Parathyroid adenoma (tissue), 2 donors: ENCODE measurements around the gene BID.

Experiments used
- H2AFZ ChIP-seq: fragments of 300-600 bp; sonication (generic); one replicate; pipeline ENCODE4 v1.7.0; 2017; ENCODE audit warnings: antibody characterized with exemption, mild to moderate bottlenecking
- H3K27ac ChIP-seq: fragments of 300-600 bp; sonication (generic); one replicate; pipeline ENCODE4 v1.7.0; 2017
- H3K27me3 ChIP-seq: fragments of 300-600 bp; sonication (generic); one replicate; pipeline ENCODE4 v1.7.0; 2017; ENCODE audit warnings: low read length; ENCODE audit not compliant: control insufficient read depth, insufficient read depth
- H3K36me3 ChIP-seq: fragments of 300-600 bp; sonication (generic); one replicate; pipeline ENCODE4 v1.7.0; 2017; ENCODE audit warnings: low read length; ENCODE audit not compliant: control insufficient read depth, insufficient read depth
- H3K4me1 ChIP-seq: fragments of 300-600 bp; sonication (generic); one replicate; pipeline ENCODE4 v1.7.0; 2017; ENCODE audit warnings: control low read depth
- H3K4me2 ChIP-seq: fragments of 300-600 bp; sonication (generic); one replicate; pipeline ENCODE4 v1.7.0; 2017; ENCODE audit warnings: low read length
- H3K4me3 ChIP-seq: fragments of 300-600 bp; sonication (generic); one replicate; pipeline ENCODE4 v1.7.0; 2017; ENCODE audit warnings: low read depth, low read length
- H3K79me2 ChIP-seq: fragments of 300-600 bp; sonication (generic); one replicate; pipeline ENCODE4 v1.7.0; 2017; ENCODE audit warnings: control low read depth
- H3K9ac ChIP-seq: fragments of 300-600 bp; sonication (generic); one replicate; pipeline ENCODE4 v1.7.0; 2017; ENCODE audit warnings: mild to moderate bottlenecking
- H3K9me3 ChIP-seq: fragments of 300-600 bp; sonication (generic); one replicate; pipeline ENCODE4 v1.7.0; 2017; ENCODE audit warnings: low read length; ENCODE audit not compliant: control insufficient read depth
- CTCF ChIP-seq: fragments of 300-600 bp; sonication (generic); IDR thresholded peaks from one replicate; pipeline ENCODE4 v1.7.0; 2017; ENCODE audit warnings: antibody characterized with exemption, mild to moderate bottlenecking
- donor health status: primary hyperparathyroidism.

BID gene

GRCh38 chr22:17716529-17716928, 57.7 kb downstream of the BID start:
- Histone ChIP-seq H3K27me3 (no peaks in the 10 kb centered on the region), H3K9ac (no peak overlapping the region), H2AFZ (no peak overlapping the region), H3K4me2 (no peak overlapping the region), H3K9me3 (no peaks in the 10 kb centered on the region), H3K4me1 (no peaks in the 10 kb centered on the region), H3K36me3 (no peaks in the 10 kb centered on the region), H3K27ac (no peak overlapping the region), H3K4me3 (no peak overlapping the region), H3K79me2 (no peaks in the 10 kb centered on the region)
- TF ChIP-seq CTCF = no peak

GRCh38 chr22:17712441-17712840, 61.8 kb downstream of the BID start:
- Histone ChIP-seq H3K9ac (no peak overlapping the region), H3K79me2 (no peaks in the 10 kb centered on the region), H3K4me1 (no peaks in the 10 kb centered on the region), H2AFZ (no peak overlapping the region), H3K9me3 (no peaks in the 10 kb centered on the region), H3K27me3 (no peaks in the 10 kb centered on the region), H3K27ac (no peak overlapping the region), H3K4me3 (no peak overlapping the region), H3K4me2 (no peak overlapping the region), H3K36me3 (no peaks in the 10 kb centered on the region)
- TF ChIP-seq CTCF = no peak

- no peak overlapping the region for H3K4me2 ChIP-seq
- no peak overlapping the region for H3K9ac ChIP-seq
- H3K9me3 ChIP-seq = no peaks in the 10 kb centered on the region
- H3K79me2 ChIP-seq = no peaks in the 10 kb centered on the region
- no peaks in the 10 kb centered on the region for H3K36me3 ChIP-seq
- no peak overlapping the region for H3K4me3 ChIP-seq
- no peak overlapping the region for H3K27ac ChIP-seq
- TF ChIP-seq CTCF = no peak
- H2AFZ ChIP-seq = no peak overlapping the region
- no peaks in the 10 kb centered on the region for H3K27me3 ChIP-seq
- no peaks in the 10 kb centered on the region for H3K4me1 ChIP-seq
Measured at GRCh38 chr22:17710023-17710422, 64.2 kb downstream of the BID start.

- TF ChIP-seq CTCF = no peak
- H3K9ac ChIP-seq = no peak overlapping the region
- no peak overlapping the region for H3K4me3 ChIP-seq
- H2AFZ ChIP-seq = no peak overlapping the region
- no peaks in the 10 kb centered on the region for H3K27me3 ChIP-seq
- H3K4me2 ChIP-seq = no peak overlapping the region
- no peaks in the 10 kb centered on the region for H3K36me3 ChIP-seq
- H3K27ac ChIP-seq = no peak overlapping the region
- no peaks in the 10 kb centered on the region for H3K4me1 ChIP-seq
- H3K9me3 ChIP-seq = no peaks in the 10 kb centered on the region
- no peaks in the 10 kb centered on the region for H3K79me2 ChIP-seq
Measured at GRCh38 chr22:17707526-17707925, 66.7 kb downstream of the BID start.

GRCh38 chr22:17706947-17707346, 67.3 kb downstream of the BID start:
- Histone ChIP-seq H3K9me3 (no peaks in the 10 kb centered on the region), H3K36me3 (no peaks in the 10 kb centered on the region), H3K4me1 (no peaks in the 10 kb centered on the region), H3K4me2 (peak overlapping the region; percentile 33), H3K4me3 (peak overlapping the region; percentile 15), H3K27me3 (no peaks in the 10 kb centered on the region), H3K27ac (peak overlapping the region; percentile 1), H2AFZ (no peak overlapping the region), H3K79me2 (no peaks in the 10 kb centered on the region), H3K9ac (no peak overlapping the region)
- no peak for TF ChIP-seq CTCF
